ENCODE measurements around the gene ABLIM1.

- TF ChIP-seq, protein P1, sequence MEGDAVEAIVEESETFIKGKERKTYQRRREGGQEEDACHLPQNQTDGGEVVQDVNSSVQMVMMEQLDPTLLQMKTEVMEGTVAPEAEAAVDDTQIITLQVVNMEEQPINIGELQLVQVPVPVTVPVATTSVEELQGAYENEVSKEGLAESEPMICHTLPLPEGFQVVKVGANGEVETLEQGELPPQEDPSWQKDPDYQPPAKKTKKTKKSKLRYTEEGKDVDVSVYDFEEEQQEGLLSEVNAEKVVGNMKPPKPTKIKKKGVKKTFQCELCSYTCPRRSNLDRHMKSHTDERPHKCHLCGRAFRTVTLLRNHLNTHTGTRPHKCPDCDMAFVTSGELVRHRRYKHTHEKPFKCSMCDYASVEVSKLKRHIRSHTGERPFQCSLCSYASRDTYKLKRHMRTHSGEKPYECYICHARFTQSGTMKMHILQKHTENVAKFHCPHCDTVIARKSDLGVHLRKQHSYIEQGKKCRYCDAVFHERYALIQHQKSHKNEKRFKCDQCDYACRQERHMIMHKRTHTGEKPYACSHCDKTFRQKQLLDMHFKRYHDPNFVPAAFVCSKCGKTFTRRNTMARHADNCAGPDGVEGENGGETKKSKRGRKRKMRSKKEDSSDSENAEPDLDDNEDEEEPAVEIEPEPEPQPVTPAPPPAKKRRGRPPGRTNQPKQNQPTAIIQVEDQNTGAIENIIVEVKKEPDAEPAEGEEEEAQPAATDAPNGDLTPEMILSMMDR (IDR thresholded peaks at IDR 0.05; ENCODE audit: low read length): no peak
- TF ChIP-seq EZH2 (optimal IDR thresholded peaks at IDR 0.05; ENCODE audit: low read depth, low read length) (no peak), EZH2phosphoT487 (IDR thresholded peaks at IDR 0.05; ENCODE audit: low read length) (no peak)
These were observed 199.7 kb downstream of the ABLIM1 start for GRCh38 chr10:114458216-114458920.

Data from MM.1S (cell line).